K562 (cell line): ENCODE results near the gene HCFC1R1. TPM values are rescaled to one million over a fixed set of nuclear protein-coding genes. Genes with fewer than 3 reads are reported as not detected.
A peak's percentile ranks its signal among the peaks of the same experiment; 100 is the strongest.

ENCODE experiments used
- ATAC-seq: fragments of 200-7000 bp; cut with Tn5 transposase; 3 replicates; pipeline ENCODE4 v1.9.1; 2020; ENCODE audit warnings: moderate library complexity
- BruUV-seq: library from RNA; stranded (reverse); fragments of 400-500 nt; replicated peaks from 2 replicates; lab custom pipeline; 2021; lab: Mats Ljungman, UMichigan
- CTCF ChIA-PET: fragments of 300-600 bp; formaldehyde crosslinking; extraction: SDS; loops from one replicate; lab custom pipeline; 2021; ENCODE audit warnings: low intra/inter-chr PET ratio; lab: Yijun Ruan, JAX
- POLR2A ChIA-PET: fragments of 300-600, 350-650 bp; sonication (Branson Sonifier 250); formaldehyde crosslinking; extraction: SDS; loops from one replicate; lab custom pipeline; 2021; ENCODE audit warnings: antibody characterized with exemption, inconsistent platforms; lab: Yijun Ruan, JAX
- DNase-seq, 4 experiments: peaks; one replicate each; pipeline versions ENCODE4 v3.0.0 to v3.0.0-alpha.2; 2011 to 2018; ENCODE audit warnings: low spot score in 3 of 4, mixed read lengths in 3 of 4; ENCODE audit errors: extremely low read depth in 1 of 4
- FAIRE-seq: peaks from 2 replicates; lab custom pipeline; 2011; peaks lifted over from hg19 to GRCh38; lab: Jason Lieb, UNC
- H2AFZ ChIP-seq: 2 replicates; pipeline ENCODE4 v1.6.0; 2011; ENCODE audit warnings: low read depth, low read length, control low read depth, inconsistent platforms
- H3K27ac ChIP-seq: fragments of 200-600 bp; 3 replicates; pipeline ENCODE4 v1.8.0; 2011; ENCODE audit warnings: low read depth, mild to moderate bottlenecking, control low read depth, inconsistent platforms, low read length, moderate library complexity, mixed read lengths; ENCODE audit errors: extremely low read depth
- H3K27me3 ChIP-seq, 2 experiments: fragments of 300-600 bp in 1 of 2; 2 replicates in 1 of 2; 3 replicates in 1 of 2; pipeline versions ENCODE4 v1.6.0 to v1.8.0; 2011; ENCODE audit warnings: inconsistent platforms in 2 of 2, low read length in 2 of 2, mild to moderate bottlenecking in 1 of 2, mixed read lengths in 1 of 2, moderate library complexity in 1 of 2; ENCODE audit not compliant: control insufficient read depth in 2 of 2, insufficient read depth in 2 of 2
- H3K36me3 ChIP-seq: fragments of 300-600 bp; 3 replicates; pipeline ENCODE4 v1.8.0; 2011; ENCODE audit warnings: mild to moderate bottlenecking, low read length, inconsistent platforms; ENCODE audit not compliant: control insufficient read depth, insufficient read depth
- H3K4me1 ChIP-seq, 2 experiments: fragments of 200-600 bp in 1 of 2; replicated peaks in 1 of 2; 2 replicates in 1 of 2; 3 replicates in 1 of 2; pipeline versions ENCODE4 v1.5.1 to v1.8.0; 2011; ENCODE audit warnings: inconsistent platforms in 2 of 2, low read length in 2 of 2, mild to moderate bottlenecking in 1 of 2, mixed read lengths in 1 of 2, moderate library complexity in 1 of 2; ENCODE audit not compliant: control insufficient read depth in 2 of 2, insufficient read depth in 2 of 2
- H3K4me2 ChIP-seq: 2 replicates; pipeline ENCODE4 v1.6.1; 2011; ENCODE audit warnings: low read length, control low read depth, inconsistent platforms, mixed read lengths; ENCODE audit not compliant: insufficient read depth
- H3K4me3 ChIP-seq: fragments of 200-600 bp; sonication (generic), shearing (Covaris generic); 2 replicates; pipeline ENCODE4 v1.5.1; 2016; ENCODE audit warnings: control low read depth, inconsistent platforms
- H3K79me2 ChIP-seq: fragments of 200-600 bp; 3 replicates; pipeline ENCODE4 v1.8.0; 2011; ENCODE audit warnings: low read length, inconsistent platforms; ENCODE audit not compliant: control insufficient read depth, insufficient read depth
- H3K9ac ChIP-seq, 2 experiments: 2 replicates each; pipeline versions ENCODE4 v1.6.0 to v1.6.1; 2011; ENCODE audit warnings: low read depth in 2 of 2, low read length in 2 of 2, control low read depth in 1 of 2, inconsistent platforms in 1 of 2, mild to moderate bottlenecking in 1 of 2, mixed read lengths in 1 of 2; ENCODE audit not compliant: insufficient read depth in 1 of 2
- H3K9me1 ChIP-seq: one replicate; pipeline ENCODE4 v1.6.0; 2011; ENCODE audit warnings: inconsistent platforms, mild to moderate bottlenecking, low read length, moderate library complexity; ENCODE audit not compliant: control insufficient read depth, insufficient read depth
- H3K9me3 ChIP-seq: replicated peaks from 2 replicates; pipeline ENCODE4 v1.5.1; 2011; ENCODE audit warnings: low read depth, low read length, inconsistent platforms; ENCODE audit not compliant: control insufficient read depth, insufficient read depth
- H4K20me1 ChIP-seq: replicated peaks from 2 replicates; pipeline ENCODE4 v1.6.1; 2011; ENCODE audit warnings: low read length, inconsistent platforms, mixed read lengths; ENCODE audit not compliant: control insufficient read depth, insufficient read depth
- HNRNPUL1 ChIP-seq: fragments of 200-400 bp; formaldehyde crosslinking; IDR thresholded peaks from 2 replicates; pipeline ENCODE4 v1.6.1; 2017; ENCODE audit warnings: low read length
- MBD2 ChIP-seq: sonication (generic); IDR thresholded peaks from 2 replicates; pipeline ENCODE4 v1.6.1; 2016; ENCODE audit warnings: low read depth, borderline replicate concordance
- NCOA6 ChIP-seq: fragments of 450-650 bp; IDR thresholded peaks from 2 replicates; pipeline ENCODE4 v1.6.1; 2017; ENCODE audit warnings: mild to moderate bottlenecking
- POLR3G ChIP-seq: IDR thresholded peaks from 2 replicates; pipeline ENCODE4 v1.6.1; 2011; ENCODE audit not compliant: insufficient read length, insufficient replicate concordance; ENCODE audit errors: extremely low read depth
- TRIM28 ChIP-seq: fragments of 450-650 bp; IDR thresholded peaks from 2 replicates; pipeline ENCODE4 v1.6.1; 2017
- WGBS: fragments of 100-300 bp; shearing (Covaris generic); methylation state at CpG from one replicate; pipeline ENCODE4 v1.1.6; 2016; ENCODE audit warnings: low coverage, mixed read lengths; ENCODE audit not compliant: insufficient coverage; ENCODE audit errors: missing lambda C conversion rate; 5-methylcytosine and 5-hydroxymethylcytosine counted together
- in situ Hi-C: fragments of 300-500 bp; cut with MboI; formaldehyde crosslinking; loops from 4 replicates; pipeline ENCODE4 v1.15.0; 2018; ENCODE audit warnings: inconsistent platforms, mixed read lengths
- intact Hi-C: fragments of 100-400 bp; cut with micrococcal nuclease; formaldehyde crosslinking; loops from 2 replicates; pipeline ENCODE4 v1.14.2; 2022
- polyA plus RNA-seq, 8 experiments: library from polyadenylated mRNA; depleted of rRNA in 4 of 8; stranded (reverse) in 5 of 8; unstranded in 3 of 8; fragments of >200 nt; fragmentation: Nextera tagmentation in 2 of 8; fragmentation: Illumina TruSeq in 1 of 8; extraction: Ambion mirVana in 2 of 8; extraction: Trizol in 1 of 8; gene quantifications; 2 replicates each; pipeline versions ENCODE4 v1.2.1 to v1.2.3, GENCODE V29; 2011 to 2014; ENCODE audit warnings: inconsistent platforms in 1 of 8, missing spikeins in 1 of 8
- total RNA-seq, 7 experiments: library from RNA; depleted of rRNA in 6 of 7; stranded (reverse); fragments of >200 nt in 6 of 7; fragmentation: Illumina TruSeq in 2 of 7; extraction: Trizol in 2 of 7; gene quantifications; 2 replicates each; pipeline versions ENCODE4 v1.2.1 to v1.2.3, GENCODE V29; 2011 to 2021; ENCODE audit warnings: low replicate concordance in 1 of 7
- TF ChIP-seq, protein P1 (sequence below): sonication (generic); formaldehyde crosslinking; IDR thresholded peaks from 2 replicates; pipeline ENCODE4 v1.8.0; 2022; ENCODE audit warnings: mild to moderate bottlenecking, missing genetic modification reagents

HCFC1R1 gene
- total and polyA plus RNA-seq, 9 of the 15 experiments (the other 6 are each of a cell fraction or from before 2014, with no cell fraction given): 2.2 to 29.0 (median 11.2) TPM

DNA sequence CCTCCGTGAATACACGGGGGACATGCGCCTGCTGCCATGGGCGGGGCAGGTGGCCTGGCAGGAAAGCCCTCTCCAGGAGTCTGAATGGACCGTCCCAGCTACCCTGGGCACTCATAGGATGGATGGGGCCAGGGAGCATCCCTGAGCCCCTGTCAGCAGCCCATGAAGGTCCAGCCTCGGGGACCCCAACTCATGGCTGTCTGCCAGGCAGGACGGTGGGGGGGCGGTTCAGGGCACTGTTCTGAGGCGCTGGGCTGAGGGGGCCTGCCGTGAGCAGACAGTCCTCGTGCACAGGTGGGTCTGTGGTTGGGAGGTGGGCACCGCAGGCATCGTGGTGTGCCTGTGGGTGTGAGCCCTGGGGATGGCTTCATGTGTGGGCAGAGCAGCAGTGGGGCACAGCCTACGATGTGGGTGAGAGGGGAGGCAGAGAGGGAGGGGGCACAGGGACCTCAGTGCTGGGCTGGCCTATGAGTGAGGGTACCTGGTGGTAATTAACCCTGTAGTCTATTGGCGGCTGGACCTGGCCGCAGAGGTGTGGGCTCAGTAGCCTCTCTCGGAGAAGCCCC lies 37.0 kb downstream of the HCFC1R1 start:
- ATAC-seq (no peak), FAIRE-seq (no peak)
- H4K20me1 ChIP-seq: no peaks in the 10 kb centered on the region
- no peak overlapping the region for H3K27ac ChIP-seq
- WGBS: 59% methylated on average over 12 of the region's 17 CpGs
- intact Hi-C loops: no loop called here
- H3K9me1 ChIP-seq: no peaks in the 10 kb centered on the region
- CTCF ChIA-PET: no interaction called here
- no peak overlapping the region for H3K4me3 ChIP-seq
- H3K79me2 ChIP-seq: no peaks in the 10 kb centered on the region
- peak overlapping the region in 1 of 2 experiments; percentile 64; a peak in 2 of 4 replicates for H3K9ac ChIP-seq
- no TSS peak for BruUV-seq
- TF ChIP-seq, protein P1, sequence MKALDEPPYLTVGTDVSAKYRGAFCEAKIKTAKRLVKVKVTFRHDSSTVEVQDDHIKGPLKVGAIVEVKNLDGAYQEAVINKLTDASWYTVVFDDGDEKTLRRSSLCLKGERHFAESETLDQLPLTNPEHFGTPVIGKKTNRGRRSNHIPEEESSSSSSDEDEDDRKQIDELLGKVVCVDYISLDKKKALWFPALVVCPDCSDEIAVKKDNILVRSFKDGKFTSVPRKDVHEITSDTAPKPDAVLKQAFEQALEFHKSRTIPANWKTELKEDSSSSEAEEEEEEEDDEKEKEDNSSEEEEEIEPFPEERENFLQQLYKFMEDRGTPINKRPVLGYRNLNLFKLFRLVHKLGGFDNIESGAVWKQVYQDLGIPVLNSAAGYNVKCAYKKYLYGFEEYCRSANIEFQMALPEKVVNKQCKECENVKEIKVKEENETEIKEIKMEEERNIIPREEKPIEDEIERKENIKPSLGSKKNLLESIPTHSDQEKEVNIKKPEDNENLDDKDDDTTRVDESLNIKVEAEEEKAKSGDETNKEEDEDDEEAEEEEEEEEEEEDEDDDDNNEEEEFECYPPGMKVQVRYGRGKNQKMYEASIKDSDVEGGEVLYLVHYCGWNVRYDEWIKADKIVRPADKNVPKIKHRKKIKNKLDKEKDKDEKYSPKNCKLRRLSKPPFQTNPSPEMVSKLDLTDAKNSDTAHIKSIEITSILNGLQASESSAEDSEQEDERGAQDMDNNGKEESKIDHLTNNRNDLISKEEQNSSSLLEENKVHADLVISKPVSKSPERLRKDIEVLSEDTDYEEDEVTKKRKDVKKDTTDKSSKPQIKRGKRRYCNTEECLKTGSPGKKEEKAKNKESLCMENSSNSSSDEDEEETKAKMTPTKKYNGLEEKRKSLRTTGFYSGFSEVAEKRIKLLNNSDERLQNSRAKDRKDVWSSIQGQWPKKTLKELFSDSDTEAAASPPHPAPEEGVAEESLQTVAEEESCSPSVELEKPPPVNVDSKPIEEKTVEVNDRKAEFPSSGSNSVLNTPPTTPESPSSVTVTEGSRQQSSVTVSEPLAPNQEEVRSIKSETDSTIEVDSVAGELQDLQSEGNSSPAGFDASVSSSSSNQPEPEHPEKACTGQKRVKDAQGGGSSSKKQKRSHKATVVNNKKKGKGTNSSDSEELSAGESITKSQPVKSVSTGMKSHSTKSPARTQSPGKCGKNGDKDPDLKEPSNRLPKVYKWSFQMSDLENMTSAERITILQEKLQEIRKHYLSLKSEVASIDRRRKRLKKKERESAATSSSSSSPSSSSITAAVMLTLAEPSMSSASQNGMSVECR (CRISPR knock-in tag): no peak
- TF ChIP-seq TRIM28 (no peak), POLR3G (no peak), MBD2 (no peak), HNRNPUL1 (no peak), NCOA6 (no peak)
- TF ChIP-seq, all 486 proteins: peak for 0
- H2AFZ ChIP-seq: no peak overlapping the region
- no peak for DNase-seq
- H3K27me3 ChIP-seq: no peaks in the 10 kb centered on the region
- H3K36me3 ChIP-seq: no peaks in the 10 kb centered on the region
- H3K4me2 ChIP-seq: no peak overlapping the region
- H3K4me1 ChIP-seq: peaks cover 16 to 70% of the 10 kb centered on the region in 2 experiments
- in situ Hi-C loops: no loop called here
- no peaks in the 10 kb centered on the region for H3K9me3 ChIP-seq
- POLR2A ChIA-PET: interaction anchor here (0.5 kb wide), 1 partner anchor 15 kb away, joined by 3 read pairs; no protein-coding TSS in a partner anchor
